ENCODE data around the gene GOLGA6A.

GOLGA6A gene

DNA sequence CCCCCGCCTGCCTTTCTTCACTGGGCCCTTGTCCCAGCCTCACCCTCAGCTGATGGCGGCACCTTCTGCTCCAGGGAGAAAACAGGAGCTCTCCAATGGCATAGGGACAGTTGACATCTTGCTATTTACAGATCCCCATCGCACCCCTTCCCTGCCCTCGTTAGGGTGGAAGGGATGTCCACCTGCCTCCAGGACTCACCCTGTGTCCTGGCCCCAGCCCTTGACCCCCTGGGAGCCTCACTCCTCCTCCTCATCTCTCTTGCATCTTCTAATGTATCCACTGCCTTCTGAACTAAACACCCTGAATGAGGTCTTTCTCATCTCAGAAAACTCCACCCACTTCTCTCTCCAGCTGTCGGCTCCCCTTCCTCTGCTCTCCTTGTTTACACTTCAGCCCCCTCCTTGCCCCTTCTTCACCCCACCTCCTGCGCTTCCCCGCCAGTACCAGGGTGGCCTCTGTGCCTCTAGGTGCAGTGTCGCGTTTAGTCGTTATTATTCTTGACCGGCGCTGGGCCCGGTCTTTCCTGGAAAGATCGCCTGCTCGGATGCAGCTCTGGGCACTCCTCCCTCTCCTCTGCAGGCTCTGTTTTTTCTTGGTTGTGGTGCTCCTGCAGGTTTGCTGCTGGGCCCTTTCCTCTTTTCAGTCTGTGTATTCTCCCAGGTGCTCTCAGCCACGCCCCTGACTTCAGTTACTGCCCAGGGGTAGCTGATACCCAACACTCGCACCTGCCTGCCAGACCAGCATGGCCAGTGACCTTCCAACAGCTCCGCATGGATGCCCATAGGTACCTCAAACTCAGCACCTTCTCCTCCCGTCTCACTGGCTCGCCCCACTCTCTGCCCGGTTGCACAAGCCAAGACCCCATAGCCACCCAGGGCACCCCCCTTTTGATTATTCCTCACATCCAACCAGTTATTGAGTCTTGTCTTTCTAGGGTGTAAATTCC lies 44.9 kb downstream of the GOLGA6A start:
- DNase-seq: no peak

DNA sequence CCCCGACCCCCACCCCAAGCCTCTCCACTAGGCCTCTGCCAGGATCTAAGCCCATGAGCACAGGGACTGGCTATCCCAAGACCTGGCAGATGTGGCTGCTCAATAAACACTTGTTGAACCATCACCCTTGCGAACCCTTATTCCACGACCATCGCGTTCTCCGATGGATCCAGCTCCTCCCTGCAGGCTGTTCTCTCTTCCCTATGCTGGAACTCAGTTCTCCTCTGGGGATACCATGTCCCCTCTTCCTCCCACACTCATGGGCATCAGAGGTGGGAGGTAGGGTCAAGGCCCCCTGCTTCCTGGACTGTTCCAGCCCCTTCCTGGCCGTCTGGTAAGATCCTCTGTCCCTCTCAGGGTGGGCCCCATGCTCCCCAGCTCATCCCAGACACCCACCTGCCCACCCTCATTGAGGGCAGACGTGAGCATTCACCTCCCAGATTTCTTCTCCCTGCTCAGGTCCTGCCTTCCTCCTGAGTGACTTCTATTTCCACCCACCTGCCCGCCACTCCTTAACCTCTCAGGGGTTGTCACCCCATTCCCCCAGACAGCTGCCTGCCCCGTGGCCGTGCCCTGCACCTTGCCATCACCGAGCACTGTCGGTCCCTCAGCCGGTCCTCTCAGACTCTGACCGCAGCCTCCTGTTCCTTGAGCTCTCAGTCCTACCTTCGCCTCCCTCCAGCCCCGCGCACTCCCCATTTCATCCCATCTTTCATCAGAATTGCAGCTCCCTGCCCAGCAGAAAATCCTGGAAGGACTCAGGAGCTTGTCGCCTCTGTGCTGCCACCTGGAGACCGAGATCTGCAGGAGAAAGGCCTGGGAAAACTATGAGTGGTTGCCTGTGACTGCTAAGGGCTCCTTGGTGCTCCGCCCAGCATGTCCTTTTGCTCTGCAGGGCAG lies 45.8 kb downstream of the GOLGA6A start:
- peak in 32 of 56 donors; percentile 3 to 63 (median 23) for DNase-seq

DNA sequence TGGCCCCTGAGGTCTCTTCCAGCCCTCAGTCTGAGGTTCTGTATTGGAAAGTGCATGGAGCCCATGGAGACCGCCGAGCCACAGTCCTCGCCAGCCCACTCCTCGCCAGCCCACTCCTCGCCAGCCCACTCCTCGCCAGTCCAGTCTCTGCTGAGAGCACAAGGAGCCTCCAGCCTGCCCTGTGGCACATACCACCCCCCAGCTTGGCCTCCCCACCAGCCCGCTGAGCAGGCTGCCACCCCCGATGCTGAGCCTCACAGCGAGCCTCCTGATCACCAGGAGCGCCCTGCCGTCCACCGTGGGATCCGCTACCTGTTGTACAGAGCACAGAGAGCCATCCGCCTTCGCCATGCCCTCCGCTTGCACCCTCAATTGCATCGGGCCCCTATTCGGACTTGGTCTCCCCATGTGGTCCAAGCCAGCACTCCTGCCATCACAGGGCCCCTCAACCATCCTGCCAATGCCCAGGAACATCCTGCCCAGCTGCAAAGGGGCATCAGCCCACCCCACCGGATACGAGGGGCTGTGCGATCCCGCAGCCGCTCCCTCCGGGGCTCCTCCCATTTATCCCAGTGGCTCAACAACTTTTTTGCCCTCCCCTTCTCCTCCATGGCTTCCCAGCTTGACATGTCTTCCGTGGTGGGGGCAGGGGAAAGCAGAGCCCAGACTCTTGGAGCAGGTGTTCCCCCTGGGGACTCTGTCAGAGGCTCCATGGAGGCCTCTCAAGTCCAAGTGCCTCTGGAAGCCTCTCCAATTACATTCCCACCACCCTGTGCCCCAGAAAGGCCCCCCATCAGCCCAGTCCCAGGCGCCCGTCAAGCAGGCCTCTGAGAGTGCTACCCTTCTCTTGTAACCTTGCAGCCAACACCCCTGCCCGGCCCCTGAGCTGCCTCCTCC lies 47.0 kb downstream of the GOLGA6A start:
- DNase-seq: no peak

DNA sequence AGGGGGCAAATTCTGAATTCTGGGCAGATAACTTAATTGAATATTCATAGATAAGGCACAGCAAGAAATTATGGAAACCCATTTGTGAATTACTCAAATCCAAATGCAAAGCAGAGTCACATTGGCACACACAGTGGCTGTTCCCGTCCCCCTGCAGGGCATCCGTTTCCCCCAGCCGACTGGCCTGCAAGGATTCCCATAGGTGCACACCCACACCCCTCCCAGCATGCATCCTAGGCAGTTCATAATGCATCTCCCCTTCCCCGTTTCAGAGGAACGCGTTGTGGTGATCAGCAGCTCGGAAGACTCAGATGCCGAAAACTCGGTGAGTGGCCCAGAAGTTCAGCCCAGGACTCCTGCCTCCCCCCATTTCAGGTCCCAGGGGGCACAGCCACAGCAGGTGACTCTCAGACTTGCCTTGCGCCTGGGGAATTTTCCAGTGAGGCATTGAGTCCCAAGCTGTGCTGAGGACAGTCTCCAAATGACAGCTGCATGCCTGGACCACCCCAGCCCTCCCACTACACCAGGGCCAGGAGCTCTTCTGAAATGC lies 48.1 kb downstream of the GOLGA6A start:
- DNase-seq: no peak

- DNase-seq: no peak
Measured at GRCh38 chr15:74032606-74033561, 49.5 kb downstream of the GOLGA6A start.

- no peak for DNase-seq
Measured at GRCh38 chr15:74032046-74032445, 50.3 kb downstream of the GOLGA6A start.

DNA sequence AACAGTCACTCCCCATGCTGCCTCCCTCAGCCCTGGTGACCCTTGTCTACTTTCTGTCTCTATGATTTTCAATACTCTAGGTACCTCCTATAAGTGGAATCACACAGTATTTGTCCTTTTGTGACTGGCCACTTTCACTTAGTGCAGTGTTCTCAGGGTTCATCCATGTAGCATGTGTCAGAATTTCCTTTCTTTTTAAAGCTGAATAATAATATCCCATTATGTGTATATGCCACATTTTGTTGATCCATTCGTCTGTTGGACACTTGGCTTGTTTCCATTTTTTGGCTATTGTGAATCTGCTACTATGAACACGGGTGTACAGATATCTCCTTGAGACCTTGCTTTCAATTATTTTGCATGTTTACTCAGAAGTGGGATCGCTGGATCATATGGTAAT lies 53.7 kb downstream of the GOLGA6A start:
- no peak for DNase-seq

- no peak for DNase-seq
Measured at GRCh38 chr15:74027688-74028087, 54.7 kb downstream of the GOLGA6A start.

DNA sequence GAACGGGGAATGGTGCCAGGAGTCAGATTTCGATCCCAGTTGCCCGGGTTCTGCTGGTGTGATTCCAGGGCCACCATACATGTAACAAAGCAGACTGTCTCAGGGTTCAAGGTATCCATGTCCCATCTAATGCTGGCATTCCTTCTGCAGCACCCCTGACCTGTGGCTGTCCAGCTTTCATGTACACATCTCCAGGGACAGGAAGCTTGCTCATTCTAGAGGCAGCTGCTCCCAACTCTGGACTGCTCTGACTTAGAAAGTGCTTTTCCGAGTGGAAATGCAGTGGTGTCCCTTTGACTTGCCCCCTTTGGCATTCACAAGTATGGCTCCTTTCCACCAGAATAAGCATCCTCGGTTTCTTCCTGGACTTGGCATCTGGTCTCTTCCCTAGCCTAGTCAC lies 56.9 kb downstream of the GOLGA6A start:
- no peak for DNase-seq

DNA sequence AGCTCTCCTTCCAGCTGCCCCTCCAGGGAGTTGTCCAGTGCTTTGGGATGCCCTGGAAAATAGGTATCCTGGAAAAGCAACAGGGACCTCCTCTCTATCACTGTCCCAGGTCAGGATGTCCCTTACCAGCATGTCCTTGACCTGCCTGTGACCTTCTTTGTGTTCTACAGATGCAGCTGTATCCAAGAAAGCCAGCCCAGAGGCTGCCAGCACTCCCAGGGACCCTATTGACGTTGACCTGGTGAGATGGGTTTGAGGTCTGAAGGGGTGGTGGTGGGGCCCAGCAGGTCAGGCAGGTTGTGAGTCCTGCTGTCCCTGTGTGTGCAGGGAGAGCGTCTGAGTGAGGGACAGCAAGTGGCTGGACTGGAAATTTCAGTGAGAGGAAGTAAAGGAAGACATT lies 57.7 kb downstream of the GOLGA6A start:
- DNase-seq: no peak

DNA sequence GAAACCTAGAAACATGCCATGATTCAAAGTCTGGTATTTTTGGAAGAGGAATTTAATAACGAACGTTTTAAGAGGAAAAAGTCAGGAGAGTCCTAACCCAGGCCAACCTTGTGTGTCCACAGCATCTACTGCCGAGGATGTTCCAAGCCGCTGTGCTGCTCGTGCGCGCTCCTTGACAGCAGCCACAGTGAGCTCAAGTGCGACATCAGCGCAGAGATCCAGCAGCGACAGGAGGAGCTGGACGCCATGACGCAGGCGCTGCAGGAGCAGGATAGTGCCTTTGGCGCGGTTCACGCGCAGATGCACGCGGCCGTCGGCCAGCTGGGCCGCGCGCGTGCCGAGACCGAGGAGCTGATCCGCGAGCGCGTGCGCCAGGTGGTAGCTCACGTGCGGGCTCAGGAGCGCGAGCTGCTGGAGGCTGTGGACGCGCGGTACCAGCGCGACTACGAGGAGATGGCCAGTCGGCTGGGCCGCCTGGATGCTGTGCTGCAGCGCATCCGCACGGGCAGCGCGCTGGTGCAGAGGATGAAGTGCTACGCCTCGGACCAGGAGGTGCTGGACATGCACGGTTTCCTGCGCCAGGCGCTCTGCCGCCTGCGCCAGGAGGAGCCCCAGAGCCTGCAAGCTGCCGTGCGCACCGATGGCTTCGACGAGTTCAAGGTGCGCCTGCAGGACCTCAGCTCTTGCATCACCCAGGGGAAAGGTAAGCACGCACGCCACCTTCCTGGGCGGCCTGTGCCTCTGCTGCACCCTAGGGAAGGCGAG lies 59.5 kb downstream of the GOLGA6A start:
- no peak for DNase-seq
